ENCODE results near the gene SLAMF9.
"Not testable (repeated sequence)": the region's sequence is repeated elsewhere in the genome, so short reads cannot be mapped to it uniquely, and the experiment has no call there.

The SLAMF9 gene

GRCh38 chr1:159913451-159914192, 40.4 kb downstream of the SLAMF9 start:
- no peak for DNase-seq
- in situ Hi-C loops (cut with MboI; ENCODE audit: low pct_unique_long_range_greater_than_20kb, low sequenced_read_pairs): no loop called here

- DNase-seq: no peak
- in situ Hi-C loops (cut with MboI; ENCODE audit: low pct_unique_long_range_greater_than_20kb, low sequenced_read_pairs): no loop called here
These were observed 42.5 kb downstream of the SLAMF9 start for GRCh38 chr1:159911326-159912070.

- in situ Hi-C loops (cut with MboI; ENCODE audit: low pct_unique_long_range_greater_than_20kb, low sequenced_read_pairs): no loop called here
- DNase-seq: no peak
These were observed 45.8 kb downstream of the SLAMF9 start for GRCh38 chr1:159908031-159908940.

GRCh38 chr1:159906960-159907359, 47.1 kb downstream of the SLAMF9 start:
- DNase-seq: no peak
- in situ Hi-C loops (cut with MboI; ENCODE audit: low pct_unique_long_range_greater_than_20kb, low sequenced_read_pairs): no loop called here

GRCh38 chr1:159904036-159904435, 50.0 kb downstream of the SLAMF9 start:
- DNase-seq; in situ Hi-C loops (cut with MboI; ENCODE audit: low pct_unique_long_range_greater_than_20kb, low sequenced_read_pairs): not testable (repeated sequence)

GRCh38 chr1:159902541-159902940, 51.5 kb downstream of the SLAMF9 start:
- no peak for DNase-seq
- in situ Hi-C loops (cut with MboI; ENCODE audit: low pct_unique_long_range_greater_than_20kb, low sequenced_read_pairs): no loop called here
